ENCODE measurements around the gene PIK3CG. TPM values are rescaled to one million over a fixed set of nuclear protein-coding genes. Genes with fewer than 3 reads are reported as not detected.

The PIK3CG gene
- total and polyA plus RNA-seq, 2 donors (not counting 1 experiment from before 2014, with no cell fraction given), result 0.09 TPM; not detected in 1

DNA sequence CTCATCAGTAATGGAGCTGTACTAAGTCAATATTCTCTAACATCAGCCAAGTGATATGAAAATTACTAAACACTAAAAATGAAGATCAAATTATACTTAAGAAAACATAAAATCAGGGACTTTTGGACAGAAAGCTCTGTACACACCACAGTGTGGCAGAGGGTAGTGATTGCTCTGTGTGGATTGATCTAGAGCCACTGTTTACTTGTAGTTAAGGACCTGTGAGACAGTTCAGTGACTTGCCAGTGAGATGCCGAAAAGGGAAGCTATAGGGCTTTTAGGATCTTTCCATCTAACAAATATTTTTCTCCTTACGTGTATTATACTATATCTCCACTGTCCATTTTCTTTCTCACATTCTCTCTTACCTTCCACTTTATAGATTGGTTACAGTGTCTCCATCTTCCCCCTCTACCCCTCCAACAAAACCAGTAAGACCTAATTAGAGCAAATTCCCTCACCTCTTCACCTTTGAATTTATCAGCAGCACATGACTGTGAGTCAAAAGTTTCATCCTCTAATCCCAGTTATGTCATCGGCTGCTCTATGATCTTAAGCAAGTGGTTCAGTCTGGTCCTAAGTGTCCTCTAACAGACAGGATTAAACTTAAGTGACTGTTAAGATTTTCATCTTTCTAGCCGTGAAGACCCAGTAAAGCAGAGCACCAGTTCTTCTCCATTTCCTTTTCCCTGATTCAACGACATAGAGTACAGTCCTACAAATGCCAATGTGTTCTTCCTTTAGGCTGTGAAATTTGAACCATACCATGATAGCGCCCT, 6.9 kb downstream of the PIK3CG start:
- Histone ChIP-seq H3K27me3 (ENCODE audit: control insufficient read depth, insufficient read depth, low read length) (no peaks in the 10 kb centered on the region), H3K4me2 (ENCODE audit: extremely low read depth, insufficient read depth, low read length) (no peak overlapping the region), H3K36me3 (ENCODE audit: control insufficient read depth, insufficient read depth, low read length) (no peaks in the 10 kb centered on the region), H3K4me1 (ENCODE audit: control insufficient read depth, extremely low read depth, insufficient read depth, low read length) (no peaks in the 10 kb centered on the region), H3K4me3 (replicated peaks in 1 of 4; ENCODE audit: control extremely low read depth in 1 of 4, insufficient read depth in 1 of 4, low read depth in 3 of 4, low read length in 4 of 4) (no peak overlapping the region), H4K20me1 (ENCODE audit: control insufficient read depth, extremely low read depth, insufficient read depth, low read length) (no peaks in the 10 kb centered on the region), H3K27ac (ENCODE audit: insufficient read depth, low read length) (no peak overlapping the region), H3K79me2 (ENCODE audit: control insufficient read depth, insufficient read depth, low read length) (no peaks in the 10 kb centered on the region), H3K9ac (ENCODE audit: insufficient read depth, low read length) (no peak overlapping the region), H3K9me3 (ENCODE audit: control insufficient read depth, insufficient read depth, low read depth, low read length) (no peaks in the 10 kb centered on the region), H2AFZ (ENCODE audit: low read length) (no peak overlapping the region)
- TF ChIP-seq, protein P1, sequence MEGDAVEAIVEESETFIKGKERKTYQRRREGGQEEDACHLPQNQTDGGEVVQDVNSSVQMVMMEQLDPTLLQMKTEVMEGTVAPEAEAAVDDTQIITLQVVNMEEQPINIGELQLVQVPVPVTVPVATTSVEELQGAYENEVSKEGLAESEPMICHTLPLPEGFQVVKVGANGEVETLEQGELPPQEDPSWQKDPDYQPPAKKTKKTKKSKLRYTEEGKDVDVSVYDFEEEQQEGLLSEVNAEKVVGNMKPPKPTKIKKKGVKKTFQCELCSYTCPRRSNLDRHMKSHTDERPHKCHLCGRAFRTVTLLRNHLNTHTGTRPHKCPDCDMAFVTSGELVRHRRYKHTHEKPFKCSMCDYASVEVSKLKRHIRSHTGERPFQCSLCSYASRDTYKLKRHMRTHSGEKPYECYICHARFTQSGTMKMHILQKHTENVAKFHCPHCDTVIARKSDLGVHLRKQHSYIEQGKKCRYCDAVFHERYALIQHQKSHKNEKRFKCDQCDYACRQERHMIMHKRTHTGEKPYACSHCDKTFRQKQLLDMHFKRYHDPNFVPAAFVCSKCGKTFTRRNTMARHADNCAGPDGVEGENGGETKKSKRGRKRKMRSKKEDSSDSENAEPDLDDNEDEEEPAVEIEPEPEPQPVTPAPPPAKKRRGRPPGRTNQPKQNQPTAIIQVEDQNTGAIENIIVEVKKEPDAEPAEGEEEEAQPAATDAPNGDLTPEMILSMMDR (conservative IDR thresholded peaks at IDR 0.05 in 1 of 2, IDR thresholded peaks at IDR 0.05 in 1 of 2; ENCODE audit: low read depth in 1 of 2, low read length in 2 of 2), result no peak
- TF ChIP-seq EZH2 (IDR thresholded peaks at IDR 0.05; ENCODE audit: low read length, missing control alignments), result no peak
- no peak for DNase-seq (ENCODE audit: low read depth in 2 of 2)

DNA sequence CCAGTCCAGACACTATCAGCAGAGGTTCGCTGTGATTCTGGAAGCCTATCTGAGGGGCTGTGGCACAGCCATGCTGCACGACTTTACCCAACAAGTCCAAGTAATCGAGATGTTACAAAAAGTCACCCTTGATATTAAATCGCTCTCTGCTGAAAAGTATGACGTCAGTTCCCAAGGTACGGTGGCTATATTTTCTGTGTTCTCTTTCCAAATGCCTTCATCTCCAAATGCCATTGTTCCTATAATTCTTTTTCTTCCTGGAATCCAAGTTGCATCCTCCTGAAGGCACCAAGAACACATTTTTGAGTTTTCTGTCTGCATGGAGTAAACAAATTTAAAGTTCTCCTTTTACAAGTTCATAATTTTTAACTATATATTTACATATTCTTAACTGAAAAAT, 7.7 kb downstream of the PIK3CG start:
- no peaks in the 10 kb centered on the region for H3K27me3 ChIP-seq (ENCODE audit: control insufficient read depth, insufficient read depth, low read length)
- H3K9me3 ChIP-seq (ENCODE audit: control insufficient read depth, insufficient read depth, low read depth, low read length), result no peaks in the 10 kb centered on the region
- H3K4me3 ChIP-seq (replicated peaks in 1 of 4; ENCODE audit: control extremely low read depth in 1 of 4, insufficient read depth in 1 of 4, low read depth in 3 of 4, low read length in 4 of 4), result no peak overlapping the region
- no peaks in the 10 kb centered on the region for H3K36me3 ChIP-seq (ENCODE audit: control insufficient read depth, insufficient read depth, low read length)
- H4K20me1 ChIP-seq (ENCODE audit: control insufficient read depth, extremely low read depth, insufficient read depth, low read length), result no peaks in the 10 kb centered on the region
- no peak for DNase-seq (ENCODE audit: low read depth in 2 of 2)
- TF ChIP-seq, protein P1 (conservative IDR thresholded peaks at IDR 0.05 in 1 of 2, IDR thresholded peaks at IDR 0.05 in 1 of 2; ENCODE audit: low read depth in 1 of 2, low read length in 2 of 2), result no peak
- TF ChIP-seq EZH2 (IDR thresholded peaks at IDR 0.05; ENCODE audit: low read length, missing control alignments), result no peak
- H3K9ac ChIP-seq (ENCODE audit: insufficient read depth, low read length), result no peak overlapping the region
- H2AFZ ChIP-seq (ENCODE audit: low read length), result no peak overlapping the region
- no peak overlapping the region for H3K27ac ChIP-seq (ENCODE audit: insufficient read depth, low read length)
- H3K79me2 ChIP-seq (ENCODE audit: control insufficient read depth, insufficient read depth, low read length), result no peaks in the 10 kb centered on the region
- no peak overlapping the region for H3K4me2 ChIP-seq (ENCODE audit: extremely low read depth, insufficient read depth, low read length)
- H3K4me1 ChIP-seq (ENCODE audit: control insufficient read depth, extremely low read depth, insufficient read depth, low read length), result no peaks in the 10 kb centered on the region

DNA sequence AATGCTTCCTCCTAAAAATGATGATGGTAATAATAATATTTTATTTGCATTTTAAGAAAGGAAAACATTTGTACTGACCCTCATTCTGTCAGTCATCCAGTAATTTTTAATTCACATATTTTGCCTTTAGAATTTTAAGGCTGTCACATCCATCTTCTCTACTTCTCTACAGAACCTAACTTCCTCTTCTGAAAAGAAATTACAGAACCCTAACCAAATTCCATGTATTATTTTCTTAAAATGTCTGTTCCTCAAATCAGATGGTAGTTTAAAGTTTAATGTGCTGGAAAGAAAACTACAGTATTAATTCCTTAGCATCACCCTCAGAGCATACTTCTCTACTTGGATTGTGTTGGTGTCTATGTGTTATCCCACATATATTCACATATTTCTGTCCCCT, 9.0 kb downstream of the PIK3CG start:
- no peaks in the 10 kb centered on the region for H3K4me1 ChIP-seq (ENCODE audit: control insufficient read depth, extremely low read depth, insufficient read depth, low read length)
- no peak for TF ChIP-seq EZH2 (IDR thresholded peaks at IDR 0.05; ENCODE audit: low read length, missing control alignments)
- TF ChIP-seq, protein P1 (conservative IDR thresholded peaks at IDR 0.05 in 1 of 2, IDR thresholded peaks at IDR 0.05 in 1 of 2; ENCODE audit: low read depth in 1 of 2, low read length in 2 of 2), result no peak
- no peak overlapping the region for H3K4me2 ChIP-seq (ENCODE audit: extremely low read depth, insufficient read depth, low read length)
- H3K36me3 ChIP-seq (ENCODE audit: control insufficient read depth, insufficient read depth, low read length), result no peaks in the 10 kb centered on the region
- no peaks in the 10 kb centered on the region for H3K79me2 ChIP-seq (ENCODE audit: control insufficient read depth, insufficient read depth, low read length)
- H3K9ac ChIP-seq (ENCODE audit: insufficient read depth, low read length), result no peak overlapping the region
- H3K4me3 ChIP-seq (replicated peaks in 1 of 4; ENCODE audit: control extremely low read depth in 1 of 4, insufficient read depth in 1 of 4, low read depth in 3 of 4, low read length in 4 of 4), result no peak overlapping the region
- no peak overlapping the region for H3K27ac ChIP-seq (ENCODE audit: insufficient read depth, low read length)
- no peak overlapping the region for H2AFZ ChIP-seq (ENCODE audit: low read length)
- H3K9me3 ChIP-seq (ENCODE audit: control insufficient read depth, insufficient read depth, low read depth, low read length), result no peaks in the 10 kb centered on the region
- DNase-seq (ENCODE audit: low read depth in 2 of 2), result no peak
- H4K20me1 ChIP-seq (ENCODE audit: control insufficient read depth, extremely low read depth, insufficient read depth, low read length), result no peaks in the 10 kb centered on the region
- no peaks in the 10 kb centered on the region for H3K27me3 ChIP-seq (ENCODE audit: control insufficient read depth, insufficient read depth, low read length)

Measured in fibroblast of lung (primary cell).